K562 (cell line): ENCODE results near the gene AKAP6. TPM values are rescaled to one million over a fixed set of nuclear protein-coding genes. Genes with fewer than 3 reads are reported as not detected.

Experiments
- ATAC-seq: fragments of 200-7000 bp; cut with Tn5 transposase; 3 replicates; pipeline ENCODE4 v1.9.1; 2020; ENCODE audit warnings: moderate library complexity
- BruUV-seq: library from RNA; stranded (reverse); fragments of 400-500 nt; replicated peaks from 2 replicates; lab custom pipeline; 2021; lab: Mats Ljungman, UMichigan
- CTCF ChIA-PET: fragments of 300-600 bp; formaldehyde crosslinking; extraction: SDS; loops from one replicate; lab custom pipeline; 2021; ENCODE audit warnings: low intra/inter-chr PET ratio; lab: Yijun Ruan, JAX
- POLR2A ChIA-PET: fragments of 300-600, 350-650 bp; sonication (Branson Sonifier 250); formaldehyde crosslinking; extraction: SDS; loops from one replicate; lab custom pipeline; 2021; ENCODE audit warnings: antibody characterized with exemption, inconsistent platforms; lab: Yijun Ruan, JAX
- DNase-seq, 4 experiments: peaks; one replicate each; pipeline versions ENCODE4 v3.0.0 to v3.0.0-alpha.2; 2011 to 2018; ENCODE audit warnings: low spot score in 3 of 4, mixed read lengths in 3 of 4; ENCODE audit errors: extremely low read depth in 1 of 4
- FAIRE-seq: peaks from 2 replicates; lab custom pipeline; 2011; peaks lifted over from hg19 to GRCh38; lab: Jason Lieb, UNC
- H2AFZ ChIP-seq: 2 replicates; pipeline ENCODE4 v1.6.0; 2011; ENCODE audit warnings: low read depth, low read length, control low read depth, inconsistent platforms
- H3K27ac ChIP-seq: fragments of 200-600 bp; 3 replicates; pipeline ENCODE4 v1.8.0; 2011; ENCODE audit warnings: low read depth, mild to moderate bottlenecking, control low read depth, inconsistent platforms, low read length, moderate library complexity, mixed read lengths; ENCODE audit errors: extremely low read depth
- H3K27me3 ChIP-seq, 2 experiments: fragments of 300-600 bp in 1 of 2; 2 replicates in 1 of 2; 3 replicates in 1 of 2; pipeline versions ENCODE4 v1.6.0 to v1.8.0; 2011; ENCODE audit warnings: inconsistent platforms in 2 of 2, low read length in 2 of 2, mild to moderate bottlenecking in 1 of 2, mixed read lengths in 1 of 2, moderate library complexity in 1 of 2; ENCODE audit not compliant: control insufficient read depth in 2 of 2, insufficient read depth in 2 of 2
- H3K36me3 ChIP-seq: fragments of 300-600 bp; 3 replicates; pipeline ENCODE4 v1.8.0; 2011; ENCODE audit warnings: mild to moderate bottlenecking, low read length, inconsistent platforms; ENCODE audit not compliant: control insufficient read depth, insufficient read depth
- H3K4me1 ChIP-seq, 2 experiments: fragments of 200-600 bp in 1 of 2; replicated peaks in 1 of 2; 2 replicates in 1 of 2; 3 replicates in 1 of 2; pipeline versions ENCODE4 v1.5.1 to v1.8.0; 2011; ENCODE audit warnings: inconsistent platforms in 2 of 2, low read length in 2 of 2, mild to moderate bottlenecking in 1 of 2, mixed read lengths in 1 of 2, moderate library complexity in 1 of 2; ENCODE audit not compliant: control insufficient read depth in 2 of 2, insufficient read depth in 2 of 2
- H3K4me2 ChIP-seq: 2 replicates; pipeline ENCODE4 v1.6.1; 2011; ENCODE audit warnings: low read length, control low read depth, inconsistent platforms, mixed read lengths; ENCODE audit not compliant: insufficient read depth
- H3K4me3 ChIP-seq: fragments of 200-600 bp; sonication (generic), shearing (Covaris generic); 2 replicates; pipeline ENCODE4 v1.5.1; 2016; ENCODE audit warnings: control low read depth, inconsistent platforms
- H3K79me2 ChIP-seq: fragments of 200-600 bp; 3 replicates; pipeline ENCODE4 v1.8.0; 2011; ENCODE audit warnings: low read length, inconsistent platforms; ENCODE audit not compliant: control insufficient read depth, insufficient read depth
- H3K9ac ChIP-seq, 2 experiments: 2 replicates each; pipeline versions ENCODE4 v1.6.0 to v1.6.1; 2011; ENCODE audit warnings: low read depth in 2 of 2, low read length in 2 of 2, control low read depth in 1 of 2, inconsistent platforms in 1 of 2, mild to moderate bottlenecking in 1 of 2, mixed read lengths in 1 of 2; ENCODE audit not compliant: insufficient read depth in 1 of 2
- H3K9me1 ChIP-seq: one replicate; pipeline ENCODE4 v1.6.0; 2011; ENCODE audit warnings: inconsistent platforms, mild to moderate bottlenecking, low read length, moderate library complexity; ENCODE audit not compliant: control insufficient read depth, insufficient read depth
- H3K9me3 ChIP-seq: replicated peaks from 2 replicates; pipeline ENCODE4 v1.5.1; 2011; ENCODE audit warnings: low read depth, low read length, inconsistent platforms; ENCODE audit not compliant: control insufficient read depth, insufficient read depth
- H4K20me1 ChIP-seq: replicated peaks from 2 replicates; pipeline ENCODE4 v1.6.1; 2011; ENCODE audit warnings: low read length, inconsistent platforms, mixed read lengths; ENCODE audit not compliant: control insufficient read depth, insufficient read depth
- EZH2 ChIP-seq: IDR thresholded peaks from 2 replicates; pipeline ENCODE4 v1.6.1; 2012; ENCODE audit warnings: low read depth, mild to moderate bottlenecking, inconsistent platforms, low read length, borderline replicate concordance
- FOXK1 ChIP-seq: sonication (generic); formaldehyde crosslinking; IDR thresholded peaks from 2 replicates; pipeline ENCODE4 v1.8.0; 2022; ENCODE audit warnings: missing genetic modification reagents, mild to moderate bottlenecking, borderline replicate concordance
- MXI1 ChIP-seq: IDR thresholded peaks from 2 replicates; pipeline ENCODE4 v1.6.1; 2011; ENCODE audit warnings: low read depth, mild to moderate bottlenecking, improper control_type of control experiment, low read length
- NCOA1 ChIP-seq: fragments of 450-650 bp; IDR thresholded peaks from 2 replicates; pipeline ENCODE4 v1.6.1; 2016; ENCODE audit warnings: low read depth
- NCOA2 ChIP-seq, 2 experiments: fragments of 450-650 bp; IDR thresholded peaks; 2 replicates each; pipeline ENCODE4 v1.6.1; 2018; ENCODE audit warnings: mild to moderate bottlenecking in 2 of 2, moderate library complexity in 1 of 2; ENCODE audit not compliant: partially characterized antibody in 2 of 2
- NUFIP1 ChIP-seq: fragments of 450-650 bp; IDR thresholded peaks from 2 replicates; pipeline ENCODE4 v1.6.1; 2018; ENCODE audit not compliant: partially characterized antibody
- RHOXF2B ChIP-seq: fragments of 250-450 bp; sonication (Bioruptor Pico); conservative IDR thresholded peaks from 2 replicates; pipeline ENCODE4 v1.5.1; 2021
- SAFB2 ChIP-seq: fragments of 200-400 bp; formaldehyde crosslinking; IDR thresholded peaks from 2 replicates; pipeline ENCODE4 v1.6.1; 2018; ENCODE audit warnings: borderline replicate concordance, low read length, low read depth, moderate library complexity; ENCODE audit not compliant: severe bottlenecking
- SIN3A ChIP-seq, 2 experiments: fragments of 150-350 bp in 1 of 2; IDR thresholded peaks; 2 replicates each; pipeline ENCODE4 v1.6.1; 2011 to 2016; ENCODE audit warnings: borderline replicate concordance in 2 of 2, low read depth in 2 of 2, low read length in 2 of 2, mild to moderate bottlenecking in 2 of 2, moderate library complexity in 2 of 2; ENCODE audit not compliant: control insufficient read depth in 1 of 2
- SMAD4 ChIP-seq: fragments of 250-450 bp; sonication (Bioruptor Pico); conservative IDR thresholded peaks from 2 replicates; pipeline ENCODE4 v1.8.0; 2021; ENCODE audit warnings: inconsistent platforms, mild to moderate bottlenecking, moderate library complexity
- STAT5A ChIP-seq: IDR thresholded peaks from 2 replicates; pipeline ENCODE4 v1.6.1; 2012; ENCODE audit warnings: low read length, inconsistent platforms, borderline replicate concordance
- WGBS: fragments of 100-300 bp; shearing (Covaris generic); methylation state at CpG from one replicate; pipeline ENCODE4 v1.1.6; 2016; ENCODE audit warnings: low coverage, mixed read lengths; ENCODE audit not compliant: insufficient coverage; ENCODE audit errors: missing lambda C conversion rate; 5-methylcytosine and 5-hydroxymethylcytosine counted together
- in situ Hi-C: fragments of 300-500 bp; cut with MboI; formaldehyde crosslinking; loops from 4 replicates; pipeline ENCODE4 v1.15.0; 2018; ENCODE audit warnings: inconsistent platforms, mixed read lengths
- intact Hi-C: fragments of 100-400 bp; cut with micrococcal nuclease; formaldehyde crosslinking; loops from 2 replicates; pipeline ENCODE4 v1.14.2; 2022
- polyA plus RNA-seq, 8 experiments: library from polyadenylated mRNA; depleted of rRNA in 4 of 8; stranded (reverse) in 5 of 8; unstranded in 3 of 8; fragments of >200 nt; fragmentation: Nextera tagmentation in 2 of 8; fragmentation: Illumina TruSeq in 1 of 8; extraction: Ambion mirVana in 2 of 8; extraction: Trizol in 1 of 8; gene quantifications; 2 replicates each; pipeline versions ENCODE4 v1.2.1 to v1.2.3, GENCODE V29; 2011 to 2014; ENCODE audit warnings: inconsistent platforms in 1 of 8, missing spikeins in 1 of 8
- total RNA-seq, 7 experiments: library from RNA; depleted of rRNA in 6 of 7; stranded (reverse); fragments of >200 nt in 6 of 7; fragmentation: Illumina TruSeq in 2 of 7; extraction: Trizol in 2 of 7; gene quantifications; 2 replicates each; pipeline versions ENCODE4 v1.2.1 to v1.2.3, GENCODE V29; 2011 to 2021; ENCODE audit warnings: low replicate concordance in 1 of 7
- TF ChIP-seq, protein P1 (sequence below): fragments of 250-450 bp; sonication (Bioruptor Pico); IDR thresholded peaks from 2 replicates; pipeline ENCODE4 v1.5.0; 2021; ENCODE audit warnings: mild to moderate bottlenecking, moderate library complexity
- TF ChIP-seq, protein P2 (sequence below): fragments of 250-450 bp; sonication (Bioruptor Pico); IDR thresholded peaks from 2 replicates; pipeline ENCODE4 v1.4.0; 2020

Gene AKAP6
- total and polyA plus RNA-seq, 9 of the 15 experiments (the other 6 are each of a cell fraction or from before 2014, with no cell fraction given) = 0.03 to 1.7 (median 0.48) TPM

DNA sequence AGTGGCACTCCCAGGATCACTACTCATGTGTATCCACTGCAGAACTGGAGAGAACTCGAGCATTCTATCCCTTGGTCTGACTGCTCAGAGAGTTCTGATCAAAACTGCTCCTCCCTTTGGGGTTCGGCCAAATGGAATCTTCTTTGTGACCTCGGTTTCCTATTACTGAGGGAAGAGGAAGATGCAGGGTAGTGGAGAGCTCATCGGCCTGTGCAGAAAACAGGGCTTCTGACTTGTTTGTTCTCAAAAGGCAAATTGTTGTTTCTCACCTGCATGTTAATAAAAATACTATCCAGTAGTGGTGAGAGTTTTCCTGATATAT, 17.1 kb upstream of the AKAP6 start (continued):
- TF ChIP-seq, protein P1, sequence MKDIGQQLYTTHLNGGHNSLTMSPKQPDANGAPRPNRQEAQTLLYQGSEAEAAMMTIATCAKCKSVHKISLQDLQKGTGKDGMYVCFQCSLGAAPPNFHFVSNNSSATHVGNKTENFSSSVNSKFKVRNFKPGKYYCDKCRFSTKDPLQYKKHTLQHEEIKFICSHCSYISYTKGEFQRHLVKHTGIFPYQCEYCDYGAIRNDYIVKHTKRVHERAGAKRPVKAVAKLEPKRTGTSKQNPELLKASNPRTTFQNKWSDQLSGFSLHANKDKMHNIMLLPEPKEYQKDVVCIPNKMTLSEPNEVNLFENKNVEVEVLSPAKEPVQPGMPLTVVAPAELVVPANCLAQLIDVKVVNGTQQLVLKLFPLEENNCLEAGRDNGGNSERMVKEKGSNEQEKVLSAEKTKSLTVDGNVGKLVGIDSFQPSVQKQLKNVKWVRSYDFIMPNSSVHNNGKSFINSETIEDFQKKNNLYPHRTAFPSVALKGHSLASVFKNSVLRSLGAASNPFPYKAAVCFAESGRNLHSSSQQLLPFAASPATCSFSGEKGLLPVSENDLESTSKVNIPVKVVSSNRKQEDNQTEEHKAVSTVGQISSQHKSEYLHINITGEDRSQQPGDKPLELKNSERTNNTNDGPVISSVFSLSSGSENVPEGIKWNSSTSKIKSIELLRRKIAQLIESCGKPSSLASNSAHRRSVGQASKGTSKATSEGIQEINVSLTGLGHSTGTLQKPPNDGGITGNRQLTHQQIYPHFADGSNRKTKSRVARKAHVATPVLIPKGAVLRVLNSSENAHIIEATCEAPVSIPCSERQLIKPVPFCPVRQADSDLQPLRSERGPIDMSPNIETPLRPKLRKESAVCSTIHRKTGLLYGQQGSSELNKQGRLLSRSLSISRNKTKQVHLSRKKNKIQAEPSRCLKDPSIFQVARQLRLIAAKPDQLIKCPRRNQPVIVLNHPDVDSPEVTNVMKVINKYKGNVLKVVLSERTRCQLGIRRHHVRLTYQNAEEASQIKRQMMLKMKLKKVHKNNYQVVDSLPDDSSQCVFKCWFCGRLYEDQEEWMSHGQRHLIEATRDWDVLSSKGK (CRISPR knock-in tag) = no peak
- TF ChIP-seq EZH2 = no peak

DNA sequence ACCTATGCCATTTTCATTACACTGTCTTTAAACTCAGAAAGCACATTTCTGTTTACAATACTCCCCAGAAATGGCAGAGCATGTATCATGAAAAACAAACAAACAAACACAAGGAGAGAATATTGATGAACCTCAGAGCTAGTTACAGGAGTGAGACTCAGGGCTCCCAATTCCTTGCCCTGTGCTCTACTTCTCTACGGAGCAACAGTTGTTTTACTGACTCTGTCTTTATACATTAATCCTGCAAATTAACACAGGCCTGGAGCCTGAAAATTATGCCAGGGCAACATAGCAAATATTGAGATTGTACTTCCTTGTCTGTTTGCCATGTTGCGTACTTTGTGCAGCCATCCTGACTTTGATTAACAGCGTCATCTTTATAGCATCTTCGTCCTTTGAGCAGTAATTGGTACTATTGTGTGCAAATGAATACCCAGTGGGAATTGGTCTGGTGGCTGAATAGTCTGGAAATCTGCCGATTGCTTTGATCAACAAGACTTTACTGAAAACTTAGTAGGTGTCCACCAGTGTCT, 15.2 kb upstream of the AKAP6 start:
- ATAC-seq (no peak), FAIRE-seq (no peak), DNase-seq (no peak)
- in situ Hi-C loops = no loop called here
- H3K9me3 ChIP-seq = no peaks in the 10 kb centered on the region
- intact Hi-C loops = no loop called here
- WGBS = 19% methylated on average over 5 of the region's 5 CpGs
- ChIA-PET POLR2A (no interaction called here), CTCF (no interaction called here)
- H3K27me3 ChIP-seq = no peaks in the 10 kb centered on the region
- H3K4me1 ChIP-seq = no peaks in the 10 kb centered on the region
- TF ChIP-seq NCOA1 (no peak), SIN3A (IDR thresholded peaks at IDR 0.05; ENCODE audit: borderline replicate concordance in 2 of 2, control insufficient read depth in 1 of 2, low read depth in 2 of 2, low read length in 2 of 2) (no peak), NUFIP1 (no peak), SMAD4 (no peak), SAFB2 (no peak), FOXK1 (no peak), NCOA2 (IDR thresholded peaks at IDR 0.05; ENCODE audit: partially characterized antibody in 2 of 2) (no peak), STAT5A (no peak), RHOXF2B (no peak), MXI1 (no peak)
- TF ChIP-seq, protein P2, sequence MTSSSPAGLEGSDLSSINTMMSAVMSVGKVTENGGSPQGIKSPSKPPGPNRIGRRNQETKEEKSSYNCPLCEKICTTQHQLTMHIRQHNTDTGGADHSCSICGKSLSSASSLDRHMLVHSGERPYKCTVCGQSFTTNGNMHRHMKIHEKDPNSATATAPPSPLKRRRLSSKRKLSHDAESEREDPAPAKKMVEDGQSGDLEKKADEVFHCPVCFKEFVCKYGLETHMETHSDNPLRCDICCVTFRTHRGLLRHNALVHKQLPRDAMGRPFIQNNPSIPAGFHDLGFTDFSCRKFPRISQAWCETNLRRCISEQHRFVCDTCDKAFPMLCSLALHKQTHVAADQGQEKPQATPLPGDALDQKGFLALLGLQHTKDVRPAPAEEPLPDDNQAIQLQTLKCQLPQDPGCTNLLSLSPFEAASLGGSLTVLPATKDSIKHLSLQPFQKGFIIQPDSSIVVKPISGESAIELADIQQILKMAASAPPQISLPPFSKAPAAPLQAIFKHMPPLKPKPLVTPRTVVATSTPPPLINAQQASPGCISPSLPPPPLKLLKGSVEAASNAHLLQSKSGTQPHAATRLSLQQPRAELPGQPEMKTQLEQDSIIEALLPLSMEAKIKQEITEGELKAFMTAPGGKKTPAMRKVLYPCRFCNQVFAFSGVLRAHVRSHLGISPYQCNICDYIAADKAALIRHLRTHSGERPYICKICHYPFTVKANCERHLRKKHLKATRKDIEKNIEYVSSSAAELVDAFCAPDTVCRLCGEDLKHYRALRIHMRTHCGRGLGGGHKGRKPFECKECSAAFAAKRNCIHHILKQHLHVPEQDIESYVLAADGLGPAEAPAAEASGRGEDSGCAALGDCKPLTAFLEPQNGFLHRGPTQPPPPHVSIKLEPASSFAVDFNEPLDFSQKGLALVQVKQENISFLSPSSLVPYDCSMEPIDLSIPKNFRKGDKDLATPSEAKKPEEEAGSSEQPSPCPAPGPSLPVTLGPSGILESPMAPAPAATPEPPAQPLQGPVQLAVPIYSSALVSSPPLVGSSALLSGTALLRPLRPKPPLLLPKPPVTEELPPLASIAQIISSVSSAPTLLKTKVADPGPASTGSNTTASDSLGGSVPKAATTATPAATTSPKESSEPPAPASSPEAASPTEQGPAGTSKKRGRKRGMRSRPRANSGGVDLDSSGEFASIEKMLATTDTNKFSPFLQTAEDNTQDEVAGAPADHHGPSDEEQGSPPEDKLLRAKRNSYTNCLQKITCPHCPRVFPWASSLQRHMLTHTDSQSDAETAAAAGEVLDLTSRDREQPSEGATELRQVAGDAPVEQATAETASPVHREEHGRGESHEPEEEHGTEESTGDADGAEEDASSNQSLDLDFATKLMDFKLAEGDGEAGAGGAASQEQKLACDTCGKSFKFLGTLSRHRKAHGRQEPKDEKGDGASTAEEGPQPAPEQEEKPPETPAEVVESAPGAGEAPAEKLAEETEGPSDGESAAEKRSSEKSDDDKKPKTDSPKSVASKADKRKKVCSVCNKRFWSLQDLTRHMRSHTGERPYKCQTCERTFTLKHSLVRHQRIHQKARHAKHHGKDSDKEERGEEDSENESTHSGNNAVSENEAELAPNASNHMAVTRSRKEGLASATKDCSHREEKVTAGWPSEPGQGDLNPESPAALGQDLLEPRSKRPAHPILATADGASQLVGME (CRISPR knock-in tag) = no peak
- H2AFZ ChIP-seq = no peak overlapping the region
- no peaks in the 10 kb centered on the region for H3K36me3 ChIP-seq
- BruUV-seq = no TSS peak
- H4K20me1 ChIP-seq = no peaks in the 10 kb centered on the region
- H3K79me2 ChIP-seq = no peaks in the 10 kb centered on the region
- H3K27ac ChIP-seq = no peak overlapping the region
- H3K9me1 ChIP-seq = no peaks in the 10 kb centered on the region
- H3K4me2 ChIP-seq = no peak overlapping the region
- no peak overlapping the region for H3K4me3 ChIP-seq
- no peak overlapping the region for H3K9ac ChIP-seq
